Esophagus muscularis mucosa (tissue), 4 donors: ENCODE results near the gene REEP2. TPM values are rescaled to one million over a fixed set of nuclear protein-coding genes. Genes with fewer than 3 reads are reported as not detected.
"Not testable (repeated sequence)": the region's sequence is repeated elsewhere in the genome, so short reads cannot be mapped to it uniquely, and the experiment has no call there.

ENCODE experiments used
- DNase-seq: peaks from one replicate; pipeline ENCODE4 v3.0.0-alpha.2; 2017; ENCODE audit errors: extremely low spot score
- H3K27ac ChIP-seq, 4 donors: fragments of 200-600 bp; sonication (generic); replicated peaks in 1 of 4; 1 replicate in 3 of 4; 2 replicates in 1 of 4; pipeline ENCODE4 v1.5.1; 2016 to 2019; ENCODE audit warnings: mild to moderate bottlenecking in 1 of 4
- H3K27me3 ChIP-seq, 4 donors: fragments of 200-600 bp; sonication (generic); one replicate each; pipeline versions ENCODE4 v1.5.1 to v1.6.0; 2016 to 2019
- H3K36me3 ChIP-seq, 4 donors: fragments of 200-600 bp; sonication (generic); one replicate each; pipeline ENCODE4 v1.5.1; 2016 to 2019
- H3K4me1 ChIP-seq, 4 donors: fragments of 200-600 bp; sonication (generic); one replicate each; pipeline ENCODE4 v1.5.1; 2016 to 2019
- H3K4me3 ChIP-seq, 4 donors: fragments of 200-600 bp; sonication (generic); 1 replicate in 2 of 4; 2 replicates in 2 of 4; pipeline ENCODE4 v1.5.1; 2016 to 2019; ENCODE audit warnings: mild to moderate bottlenecking in 4 of 4, moderate library complexity in 1 of 4
- H3K9me3 ChIP-seq, 4 donors: fragments of 200-600 bp; sonication (generic); 1 replicate in 3 of 4; 2 replicates in 1 of 4; pipeline ENCODE4 v1.5.1; 2016 to 2019
- EP300 ChIP-seq: sonication (generic); formaldehyde crosslinking; IDR thresholded peaks from one replicate; pipeline ENCODE4 v1.6.1; 2017; ENCODE audit warnings: antibody characterized with exemption
- POLR2A ChIP-seq: fragments of 450-650 bp; IDR thresholded peaks from one replicate; pipeline ENCODE4 v1.6.1; 2017; ENCODE audit warnings: antibody characterized with exemption, moderate library complexity, mild to moderate bottlenecking, low read depth
- POLR2AphosphoS5 ChIP-seq, 2 donors: sonication (generic); formaldehyde crosslinking; IDR thresholded peaks; one replicate each; pipeline ENCODE4 v1.6.1; 2017; ENCODE audit warnings: antibody characterized with exemption in 2 of 2
- WGBS: methylation state at CpG from one replicate; pipeline ENCODE4 v1.1.5; 2018; 5-methylcytosine and 5-hydroxymethylcytosine counted together
- intact Hi-C: fragments of 100-400 bp; cut with DNase I; formaldehyde crosslinking; loops from one replicate; pipeline ENCODE4 v1.15.1; 2023
- total RNA-seq, 4 donors: library from RNA; depleted of rRNA; stranded (reverse); fragments of >200 nt; gene quantifications; one replicate each; pipeline versions ENCODE4 v1.1.0 to v1.2.1, GENCODE V29; 2016
- TF ChIP-seq, protein P1 (sequence below), 3 experiments: fragments of 200-600 bp in 2 of 3; fragments of 450-650 bp in 1 of 3; sonication (generic) in 2 of 3; IDR thresholded peaks; one replicate each; pipeline ENCODE4 v1.5.1; 2017 to 2019; ENCODE audit warnings: antibody characterized with exemption in 3 of 3, mild to moderate bottlenecking in 2 of 3, moderate library complexity in 1 of 3

REEP2 gene, protein sequence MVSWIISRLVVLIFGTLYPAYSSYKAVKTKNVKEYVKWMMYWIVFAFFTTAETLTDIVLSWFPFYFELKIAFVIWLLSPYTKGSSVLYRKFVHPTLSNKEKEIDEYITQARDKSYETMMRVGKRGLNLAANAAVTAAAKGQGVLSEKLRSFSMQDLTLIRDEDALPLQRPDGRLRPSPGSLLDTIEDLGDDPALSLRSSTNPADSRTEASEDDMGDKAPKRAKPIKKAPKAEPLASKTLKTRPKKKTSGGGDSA
- total RNA-seq: 10 to 100 TPM; 24.5 to 55.9 (median 33.6) TPM

DNA sequence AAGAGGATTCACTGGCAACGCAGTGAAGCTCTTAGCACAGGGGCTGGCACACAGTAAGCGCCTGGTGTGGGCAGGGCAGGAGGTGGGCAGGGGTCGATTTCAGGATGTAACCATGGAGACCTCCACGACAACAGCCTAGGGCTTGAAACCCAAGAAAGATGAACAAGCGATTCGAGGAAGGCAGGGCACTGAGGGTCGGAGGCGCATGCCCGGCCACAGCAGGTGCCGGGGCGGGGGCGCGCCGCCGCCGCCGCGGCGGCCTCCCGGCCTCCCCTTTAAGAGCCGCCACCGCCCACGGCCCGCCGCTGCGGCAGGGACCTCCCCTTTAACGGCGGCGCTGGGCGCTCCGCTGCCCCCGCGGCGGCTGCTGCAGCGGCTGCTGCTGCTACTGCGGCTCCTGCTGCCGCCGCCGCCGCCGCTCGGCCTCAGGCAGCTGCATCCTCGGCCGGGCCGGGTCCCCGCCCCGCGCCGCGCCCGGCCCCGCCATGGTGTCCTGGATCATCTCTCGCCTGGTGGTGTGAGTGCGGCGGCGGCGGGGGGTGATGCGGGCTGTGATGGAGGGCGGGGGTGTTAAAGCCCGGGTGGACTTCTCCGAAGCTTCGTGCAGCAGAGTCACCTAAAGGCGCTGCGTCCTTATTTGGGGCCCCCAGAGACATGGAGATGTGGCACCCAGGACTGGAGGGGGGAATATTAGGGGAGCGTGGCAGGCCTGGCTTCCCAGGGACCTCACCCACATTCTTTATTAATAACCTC, at the start of gene REEP2:
REEP2 (plus strand) TSS at position 334 of the 753 bp plus-strand sequence; CDS start at position 486, 152 bp downstream.
- 3% methylated on average over 26 of the region's 65 CpGs for WGBS
- Histone ChIP-seq H3K27ac (peak within 1 kb of the TSS; percentile 75 to 80 (median 76)), H3K36me3 (peaks cover 18 to 36% (median 29%) of the 10 kb centered on the region in 4 donors), H3K9me3 (no peaks in the 10 kb centered on the region), H3K27me3 (no peaks in the 10 kb centered on the region), H3K4me3 (peak within 1 kb of the TSS; percentile 61 to 76 (median 64)), H3K4me1 (peaks cover 26 to 31% (median 28%) of the 10 kb centered on the region in 4 donors)
- no peak for DNase-seq
- intact Hi-C loops: no loop called here
- TF ChIP-seq EP300 (no peak), POLR2A (no peak), POLR2AphosphoS5 (IDR thresholded peaks at IDR 0.05) (no peak)
- TF ChIP-seq, protein P1, sequence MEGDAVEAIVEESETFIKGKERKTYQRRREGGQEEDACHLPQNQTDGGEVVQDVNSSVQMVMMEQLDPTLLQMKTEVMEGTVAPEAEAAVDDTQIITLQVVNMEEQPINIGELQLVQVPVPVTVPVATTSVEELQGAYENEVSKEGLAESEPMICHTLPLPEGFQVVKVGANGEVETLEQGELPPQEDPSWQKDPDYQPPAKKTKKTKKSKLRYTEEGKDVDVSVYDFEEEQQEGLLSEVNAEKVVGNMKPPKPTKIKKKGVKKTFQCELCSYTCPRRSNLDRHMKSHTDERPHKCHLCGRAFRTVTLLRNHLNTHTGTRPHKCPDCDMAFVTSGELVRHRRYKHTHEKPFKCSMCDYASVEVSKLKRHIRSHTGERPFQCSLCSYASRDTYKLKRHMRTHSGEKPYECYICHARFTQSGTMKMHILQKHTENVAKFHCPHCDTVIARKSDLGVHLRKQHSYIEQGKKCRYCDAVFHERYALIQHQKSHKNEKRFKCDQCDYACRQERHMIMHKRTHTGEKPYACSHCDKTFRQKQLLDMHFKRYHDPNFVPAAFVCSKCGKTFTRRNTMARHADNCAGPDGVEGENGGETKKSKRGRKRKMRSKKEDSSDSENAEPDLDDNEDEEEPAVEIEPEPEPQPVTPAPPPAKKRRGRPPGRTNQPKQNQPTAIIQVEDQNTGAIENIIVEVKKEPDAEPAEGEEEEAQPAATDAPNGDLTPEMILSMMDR (IDR thresholded peaks at IDR 0.05): peak in 1 of 3 experiments; percentile 12

GRCh38 chr5:138389332-138389731, 49.5 kb upstream of the REEP2 start:
- WGBS: 97% methylated on average over 3 of the region's 3 CpGs
- H3K27me3 ChIP-seq: no peaks in the 10 kb centered on the region
- no peak overlapping the region for H3K4me3 ChIP-seq
- DNase-seq: no peak
- H3K27ac ChIP-seq: no peak overlapping the region
- TF ChIP-seq, protein P1 (IDR thresholded peaks at IDR 0.05): no peak
- TF ChIP-seq POLR2A: no peak
- no peak for TF ChIP-seq POLR2AphosphoS5 (IDR thresholded peaks at IDR 0.05)
- no peak for TF ChIP-seq EP300
- intact Hi-C loops: no loop called here
- H3K4me1 ChIP-seq: peaks cover 18 to 24% (median 21%) of the 10 kb centered on the region in 4 donors
- H3K36me3 ChIP-seq: peaks cover 39 to 97% (median 74%) of the 10 kb centered on the region in 4 donors
- no peaks in the 10 kb centered on the region for H3K9me3 ChIP-seq

DNA sequence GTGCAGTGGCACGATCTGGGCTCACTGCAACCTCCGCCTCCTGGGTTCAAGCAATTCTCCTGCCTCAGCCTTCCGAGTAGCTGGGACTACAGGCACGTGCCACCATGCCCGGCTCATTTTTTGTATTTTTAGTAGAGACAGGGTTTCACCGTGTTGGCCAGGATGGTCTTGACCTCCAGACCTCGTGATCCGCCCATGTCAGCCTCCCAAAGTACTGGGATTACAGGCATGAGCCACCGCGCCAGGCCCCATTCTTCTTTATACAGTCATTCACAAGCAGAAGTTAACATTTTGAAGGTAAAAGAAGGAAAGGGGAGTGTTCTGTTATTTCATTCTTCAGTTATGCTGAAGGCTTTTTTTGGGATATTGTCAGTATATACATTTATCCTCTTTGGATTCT, 48.9 kb upstream of the REEP2 start:
- Histone ChIP-seq H3K36me3 (peaks cover 39 to 97% (median 74%) of the 10 kb centered on the region in 4 donors), H3K4me1 (peaks cover 18 to 24% (median 21%) of the 10 kb centered on the region in 4 donors)
- H3K27me3 ChIP-seq, H3K27ac ChIP-seq, H3K4me3 ChIP-seq, DNase-seq, H3K9me3 ChIP-seq, intact Hi-C loops: not testable (repeated sequence)
- WGBS: 91% methylated on average over 10 of the region's 10 CpGs

GRCh38 chr5:138391859-138392386, 46.9 kb upstream of the REEP2 start:
- Histone ChIP-seq H3K4me1 (peaks cover 18 to 24% (median 21%) of the 10 kb centered on the region in 4 donors), H3K27me3 (no peaks in the 10 kb centered on the region), H3K36me3 (peaks cover 40 to 97% (median 73%) of the 10 kb centered on the region in 4 donors), H3K9me3 (no peaks in the 10 kb centered on the region), H3K4me3 (peak overlapping the region in 1 of 4 donors; percentile 1), H3K27ac (peak overlapping the region; percentile 28 to 65 (median 54))
- WGBS: 62% methylated on average over 6 of the region's 9 CpGs
- intact Hi-C loops: no loop called here
- DNase-seq: no peak
- TF ChIP-seq POLR2AphosphoS5 (IDR thresholded peaks at IDR 0.05): no peak
- no peak for TF ChIP-seq EP300
- no peak for TF ChIP-seq POLR2A
- TF ChIP-seq, protein P1 (IDR thresholded peaks at IDR 0.05): no peak

DNA sequence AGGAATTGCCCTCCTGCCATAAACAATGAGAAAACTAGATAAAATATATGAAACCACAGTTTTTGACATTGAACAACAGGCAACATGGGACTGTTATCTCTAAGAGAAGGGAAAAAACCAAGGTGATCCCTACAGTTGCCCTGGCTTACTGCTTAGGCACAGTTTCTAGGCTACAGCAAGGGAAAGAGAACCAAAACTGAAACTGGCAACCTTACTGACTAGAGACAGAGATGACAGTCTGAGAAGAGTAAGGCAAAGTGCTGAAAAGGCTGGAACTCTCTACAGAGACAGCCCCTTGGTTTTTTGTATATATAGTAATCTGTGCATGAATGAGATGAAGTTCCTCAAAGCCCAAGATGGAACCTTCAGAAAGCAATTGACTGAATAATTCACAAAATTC, 36.2 kb upstream of the REEP2 start:
- DNase-seq: no peak
- TF ChIP-seq POLR2AphosphoS5 (IDR thresholded peaks at IDR 0.05) (no peak), POLR2A (no peak), EP300 (no peak)
- TF ChIP-seq, protein P1 (IDR thresholded peaks at IDR 0.05): no peak
- Histone ChIP-seq H3K9me3 (no peaks in the 10 kb centered on the region), H3K4me1 (no peaks in the 10 kb centered on the region), H3K4me3 (no peak overlapping the region), H3K27me3 (no peaks in the 10 kb centered on the region), H3K36me3 (peaks cover 35 to 100% (median 82%) of the 10 kb centered on the region in 4 donors), H3K27ac (no peak overlapping the region)
- intact Hi-C loops: no loop called here
